ENCODE results near the gene TMEM14B.

GRCh38 chr6:10793695-10794094 is 46.1 kb downstream of the TMEM14B start:
- TF ChIP-seq CTCF (IDR thresholded peaks at IDR 0.05) (no peak), ZFX (IDR thresholded peaks at IDR 0.05; ENCODE audit: borderline replicate concordance) (no peak)

All from 22Rv1 (cell line).